HepG2 (cell line): ENCODE measurements around the gene GNG12. TPM values are rescaled to one million over a fixed set of nuclear protein-coding genes. Genes with fewer than 3 reads are reported as not detected.

Source experiments
- ARNTL ChIP-seq: sonication (generic); formaldehyde crosslinking; IDR thresholded peaks from 2 replicates; pipeline ENCODE4 v1.4.0; 2020; ENCODE audit warnings: mild to moderate bottlenecking, missing genetic modification reagents
- ELF3 ChIP-seq: IDR thresholded peaks from 2 replicates; pipeline ENCODE4 v1.6.1; 2016; ENCODE audit warnings: missing genetic modification reagents, missing compliant biosample characterization
- FOXC1 ChIP-seq: sonication (generic); formaldehyde crosslinking; IDR thresholded peaks from 2 replicates; pipeline ENCODE4 v1.8.0; 2022; ENCODE audit warnings: mild to moderate bottlenecking, missing genetic modification reagents, borderline replicate concordance
- FUBP1 ChIP-seq: sonication (generic); formaldehyde crosslinking; IDR thresholded peaks from 2 replicates; pipeline ENCODE4 v1.5.1; 2020; ENCODE audit warnings: missing genetic modification reagents, mild to moderate bottlenecking, borderline replicate concordance
- HINFP ChIP-seq: sonication (generic); formaldehyde crosslinking; IDR thresholded peaks from 2 replicates; pipeline ENCODE4 v1.4.0; 2020; ENCODE audit warnings: low read depth, mild to moderate bottlenecking, missing genetic modification reagents
- HNF1A ChIP-seq, 2 experiments: sonication (generic) in 1 of 2; formaldehyde crosslinking in 1 of 2; IDR thresholded peaks; 2 replicates each; pipeline versions ENCODE4 v1.4.0 to v1.6.1; 2016 to 2020; ENCODE audit warnings: borderline replicate concordance in 1 of 2, low read depth in 1 of 2, mild to moderate bottlenecking in 1 of 2, missing genetic modification reagents in 1 of 2
- MAF1 ChIP-seq: sonication (generic); formaldehyde crosslinking; IDR thresholded peaks from 2 replicates; pipeline ENCODE4 v1.5.0; 2020; ENCODE audit warnings: missing genetic modification reagents, borderline replicate concordance
- MXI1 ChIP-seq: IDR thresholded peaks from 3 replicates; pipeline ENCODE4 v1.6.1; 2012; ENCODE audit warnings: low read depth, low read length, inconsistent platforms, borderline replicate concordance
- TCF12 ChIP-seq, 2 experiments: fragments of 450-650 bp in 1 of 2; sonication (generic) in 1 of 2; formaldehyde crosslinking in 1 of 2; IDR thresholded peaks; 2 replicates each; pipeline versions ENCODE4 v1.6.1 to v1.8.0; 2017 to 2022; ENCODE audit warnings: antibody characterized with exemption in 1 of 2, mild to moderate bottlenecking in 1 of 2, missing genetic modification reagents in 1 of 2, moderate library complexity in 1 of 2
- TOPORS ChIP-seq: sonication (generic); formaldehyde crosslinking; IDR thresholded peaks from 2 replicates; pipeline ENCODE4 v1.8.0; 2023; ENCODE audit warnings: mild to moderate bottlenecking, missing genetic modification reagents
- ZBTB42 ChIP-seq: sonication (generic); formaldehyde crosslinking; IDR thresholded peaks from 2 replicates; pipeline ENCODE4 v1.5.0; 2020; ENCODE audit warnings: mild to moderate bottlenecking, missing genetic modification reagents
- ZNF17 ChIP-seq: sonication (generic); formaldehyde crosslinking; IDR thresholded peaks from 2 replicates; pipeline ENCODE4 v1.5.0; 2020; ENCODE audit warnings: mild to moderate bottlenecking, missing genetic modification reagents
- ZNF326 ChIP-seq: sonication (generic); formaldehyde crosslinking; IDR thresholded peaks from 2 replicates; pipeline ENCODE4 v1.4.0; 2020; ENCODE audit warnings: missing genetic modification reagents, borderline replicate concordance
- ZNF790 ChIP-seq: sonication (generic); formaldehyde crosslinking; IDR thresholded peaks from 2 replicates; pipeline ENCODE4 v1.8.0; 2022; ENCODE audit warnings: missing genetic modification reagents, mild to moderate bottlenecking, borderline replicate concordance
- polyA plus RNA-seq, 8 experiments: library from polyadenylated mRNA; depleted of rRNA in 3 of 8; stranded (reverse) in 7 of 8; unstranded in 1 of 8; fragments of >200 nt; fragmentation: Illumina TruSeq in 4 of 8; extraction: Trizol in 4 of 8; gene quantifications; 2 replicates each; pipeline versions ENCODE4 v1.2.1 to v1.2.3, GENCODE V29; 2011 to 2016; ENCODE audit warnings: low read depth in 4 of 8, missing spikeins in 1 of 8, mixed read lengths in 1 of 8; ENCODE audit not compliant: insufficient read depth in 1 of 8
- total RNA-seq, 5 experiments: library from RNA; depleted of rRNA; stranded (reverse); fragments of >200 nt; fragmentation: Illumina TruSeq; extraction: Trizol; gene quantifications; 2 replicates each; pipeline ENCODE4 v1.2.3, GENCODE V29; 2016; ENCODE audit warnings: low read depth in 1 of 5
- TF ChIP-seq, protein P1 (sequence below): IDR thresholded peaks from 2 replicates; pipeline ENCODE4 v1.6.1; 2016; ENCODE audit warnings: mild to moderate bottlenecking, missing biosample characterization, missing genetic modification reagents
- TF ChIP-seq, protein P2 (sequence below): sonication (generic); formaldehyde crosslinking; conservative IDR thresholded peaks from 2 replicates; pipeline ENCODE4 v1.8.0; 2022; ENCODE audit warnings: missing genetic modification reagents

GNG12 gene
- total and polyA plus RNA-seq, 2 of the 13 experiments (the other 11 are each of a cell fraction or from before 2014, with no cell fraction given), result 0.11 TPM

DNA sequence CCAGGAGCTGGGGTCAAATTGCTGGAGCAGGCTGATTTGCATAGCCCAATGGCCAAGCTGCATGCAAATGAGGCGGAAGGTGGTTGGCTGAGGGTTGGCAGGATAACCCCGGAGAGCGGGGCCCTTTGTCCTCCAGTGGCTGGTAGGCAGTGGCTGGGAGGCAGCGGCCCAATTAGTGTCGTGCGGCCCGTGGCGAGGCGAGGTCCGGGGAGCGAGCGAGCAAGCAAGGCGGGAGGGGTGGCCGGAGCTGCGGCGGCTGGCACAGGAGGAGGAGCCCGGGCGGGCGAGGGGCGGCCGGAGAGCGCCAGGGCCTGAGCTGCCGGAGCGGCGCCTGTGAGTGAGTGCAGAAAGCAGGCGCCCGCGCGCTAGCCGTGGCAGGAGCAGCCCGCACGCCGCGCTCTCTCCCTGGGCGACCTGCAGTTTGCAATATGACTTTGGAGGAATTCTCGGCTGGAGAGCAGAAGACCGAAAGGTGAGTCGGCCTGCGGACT, 148.2 kb downstream of the GNG12 start, which contains the start of gene GADD45A (continued):
- TF ChIP-seq HNF1A (IDR thresholded peaks at IDR 0.05; ENCODE audit: low read depth) (no peak), HNF1A (CRISPR knock-in tag; IDR thresholded peaks at IDR 0.05; ENCODE audit: borderline replicate concordance) (peak; percentile 52; the same call in 1 of the 2 replicates), MXI1 (peak; percentile 65; the same call in 1 of the 3 replicates), FUBP1 (CRISPR knock-in tag) (no peak), HINFP (CRISPR knock-in tag) (peak; percentile 73), ELF3 (CRISPR knock-in tag) (0 out of 2 replicates have a peak, but pooled peaks have one; percentile 72), ZNF790 (CRISPR knock-in tag) (peak; percentile 30; the same call in 1 of the 2 replicates), FOXC1 (CRISPR knock-in tag) (peak; percentile 96), ZNF17 (CRISPR knock-in tag) (peak; percentile 58; the same call in 1 of the 2 replicates), ZNF326 (CRISPR knock-in tag) (no peak), MAF1 (peak; percentile 75; the same call in 1 of the 2 replicates), TCF12 (IDR thresholded peaks at IDR 0.05) (no peak), TCF12 (CRISPR knock-in tag; IDR thresholded peaks at IDR 0.05) (no peak; the same call in 1 of the 2 replicates), ZBTB42 (CRISPR knock-in tag) (peak; percentile 69; the same call in 1 of the 2 replicates), ARNTL (CRISPR knock-in tag) (no peak), TOPORS (peak; percentile 91)
- TF ChIP-seq, protein P1, sequence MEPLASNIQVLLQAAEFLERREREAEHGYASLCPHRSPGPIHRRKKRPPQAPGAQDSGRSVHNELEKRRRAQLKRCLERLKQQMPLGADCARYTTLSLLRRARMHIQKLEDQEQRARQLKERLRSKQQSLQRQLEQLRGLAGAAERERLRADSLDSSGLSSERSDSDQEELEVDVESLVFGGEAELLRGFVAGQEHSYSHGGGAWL (CRISPR knock-in tag), result peak; percentile 60; the same call in 1 of the 2 replicates
- TF ChIP-seq, protein P2, sequence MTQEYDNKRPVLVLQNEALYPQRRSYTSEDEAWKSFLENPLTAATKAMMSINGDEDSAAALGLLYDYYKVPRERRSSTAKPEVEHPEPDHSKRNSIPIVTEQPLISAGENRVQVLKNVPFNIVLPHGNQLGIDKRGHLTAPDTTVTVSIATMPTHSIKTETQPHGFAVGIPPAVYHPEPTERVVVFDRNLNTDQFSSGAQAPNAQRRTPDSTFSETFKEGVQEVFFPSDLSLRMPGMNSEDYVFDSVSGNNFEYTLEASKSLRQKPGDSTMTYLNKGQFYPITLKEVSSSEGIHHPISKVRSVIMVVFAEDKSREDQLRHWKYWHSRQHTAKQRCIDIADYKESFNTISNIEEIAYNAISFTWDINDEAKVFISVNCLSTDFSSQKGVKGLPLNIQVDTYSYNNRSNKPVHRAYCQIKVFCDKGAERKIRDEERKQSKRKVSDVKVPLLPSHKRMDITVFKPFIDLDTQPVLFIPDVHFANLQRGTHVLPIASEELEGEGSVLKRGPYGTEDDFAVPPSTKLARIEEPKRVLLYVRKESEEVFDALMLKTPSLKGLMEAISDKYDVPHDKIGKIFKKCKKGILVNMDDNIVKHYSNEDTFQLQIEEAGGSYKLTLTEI (CRISPR knock-in tag), result no peak
